ENCODE data around the gene SPTAN1. TPM values are rescaled to one million over a fixed set of nuclear protein-coding genes. Genes with fewer than 3 reads are reported as not detected.

Gene SPTAN1
- total RNA-seq, 4 donors from 2014 or later = 234 to 464 (median 328) TPM

GRCh38 chr9:128532581-128532980, 19.8 kb upstream of the SPTAN1 start:
- Histone ChIP-seq H3K36me3 (peaks cover 0 to 70% (median 22%) of the 10 kb centered on the region in 4 donors), H3K4me1 (no peaks in the 10 kb centered on the region), H3K9me3 (no peaks in the 10 kb centered on the region), H3K4me3 (no peak overlapping the region), H3K27ac (no peak overlapping the region), H3K27me3 (no peaks in the 10 kb centered on the region)
- in situ Hi-C loops (cut with MboI; ENCODE audit: low pct_ligation_motif_present in 1 of 4, low pct_unique_long_range_greater_than_20kb in 1 of 4, low sequenced_read_pairs in 3 of 4) (no loop called here), intact Hi-C loops (cut with DNase I; ENCODE audit: low total_unique reads) (no loop called here)
- 95 to 100% methylated on average over 3 to 4 of the region's 4 CpGs for WGBS, 2 donors (ENCODE audit: low coverage in 1 of 2)
- no peak for DNase-seq
- TF ChIP-seq POLR2AphosphoS5 (IDR thresholded peaks at IDR 0.05) = no peak
- TF ChIP-seq EP300 (IDR thresholded peaks at IDR 0.05; ENCODE audit: low read depth) = no peak
- no peak for TF ChIP-seq POLR2A (IDR thresholded peaks at IDR 0.05)
- TF ChIP-seq CTCF (IDR thresholded peaks at IDR 0.05) = no peak

- WGBS, 2 donors (ENCODE audit: low coverage in 1 of 2) = 79 to 94% methylated on average over 3 of the region's 3 CpGs
- Histone ChIP-seq H3K4me1 (no peaks in the 10 kb centered on the region), H3K9me3 (no peaks in the 10 kb centered on the region), H3K27me3 (no peaks in the 10 kb centered on the region), H3K36me3 (peaks cover 0 to 57% (median 20%) of the 10 kb centered on the region in 4 donors), H3K4me3 (no peak overlapping the region), H3K27ac (no peak overlapping the region)
- TF ChIP-seq CTCF (IDR thresholded peaks at IDR 0.05) (no peak), EP300 (IDR thresholded peaks at IDR 0.05; ENCODE audit: low read depth) (no peak), POLR2AphosphoS5 (IDR thresholded peaks at IDR 0.05) (no peak), POLR2A (IDR thresholded peaks at IDR 0.05) (no peak)
- DNase-seq = no peak
- in situ Hi-C loops (cut with MboI; ENCODE audit: low pct_ligation_motif_present in 1 of 4, low pct_unique_long_range_greater_than_20kb in 1 of 4, low sequenced_read_pairs in 3 of 4) (no loop called here), intact Hi-C loops (cut with DNase I; ENCODE audit: low total_unique reads) (no loop called here)
Observed at GRCh38 chr9:128540634-128541360, 11.6 kb upstream of the SPTAN1 start.

- in situ Hi-C loops (cut with MboI; ENCODE audit: low pct_ligation_motif_present in 1 of 4, low pct_unique_long_range_greater_than_20kb in 1 of 4, low sequenced_read_pairs in 3 of 4) (no loop called here), intact Hi-C loops (cut with DNase I; ENCODE audit: low total_unique reads) (loop anchor here (5.0 kb wide), 1 partner anchor 39 kb away; no protein-coding TSS in a partner anchor)
- no peak overlapping the region for H3K4me3 ChIP-seq
- H3K27me3 ChIP-seq = no peaks in the 10 kb centered on the region
- peaks cover 4 to 25% (median 13%) of the 10 kb centered on the region in 4 donors for H3K4me1 ChIP-seq
- peaks cover 0 to 8% (median 3%) of the 10 kb centered on the region in 4 donors for H3K36me3 ChIP-seq
- DNase-seq = no peak
- H3K9me3 ChIP-seq = no peaks in the 10 kb centered on the region
- TF ChIP-seq CTCF (IDR thresholded peaks at IDR 0.05) (no peak), EP300 (IDR thresholded peaks at IDR 0.05; ENCODE audit: low read depth) (no peak), POLR2AphosphoS5 (IDR thresholded peaks at IDR 0.05) (no peak), POLR2A (IDR thresholded peaks at IDR 0.05) (no peak)
- WGBS, 2 donors (ENCODE audit: low coverage in 1 of 2) = 71 to 100% methylated on average over 2 to 3 of the region's 3 CpGs
- H3K27ac ChIP-seq = no peak overlapping the region
Observed at GRCh38 chr9:128546504-128546903, 5.9 kb upstream of the SPTAN1 start.

GRCh38 chr9:128548876-128549275, 3.5 kb upstream of the SPTAN1 start:
- in situ Hi-C loops (cut with MboI; ENCODE audit: low pct_ligation_motif_present in 1 of 4, low pct_unique_long_range_greater_than_20kb in 1 of 4, low sequenced_read_pairs in 3 of 4) (no loop called here), intact Hi-C loops (cut with DNase I; ENCODE audit: low total_unique reads) (loop anchor here (5.0 kb wide), 1 partner anchor 42 kb away; no protein-coding TSS in a partner anchor)
- no peak overlapping the region for H3K4me3 ChIP-seq
- no peaks in the 10 kb centered on the region for H3K27me3 ChIP-seq
- peaks cover 8 to 35% (median 22%) of the 10 kb centered on the region in 4 donors for H3K4me1 ChIP-seq
- no peaks in the 10 kb centered on the region for H3K9me3 ChIP-seq
- peak overlapping the region in 3 of 4 donors; percentile 97 to 99 (median 99) for H3K27ac ChIP-seq
- no peak for DNase-seq
- WGBS, 2 donors (ENCODE audit: low coverage in 1 of 2) = 93 to 94% methylated on average over 5 to 7 of the region's 7 CpGs
- TF ChIP-seq POLR2AphosphoS5 (IDR thresholded peaks at IDR 0.05) (no peak), EP300 (IDR thresholded peaks at IDR 0.05; ENCODE audit: low read depth) (no peak), POLR2A (IDR thresholded peaks at IDR 0.05) (no peak), CTCF (IDR thresholded peaks at IDR 0.05) (no peak)
- no peaks in the 10 kb centered on the region for H3K36me3 ChIP-seq
